Mesothelial cell of epicardium (in vitro differentiated cells): ENCODE results near the gene CPD. TPM values are rescaled to one million over a fixed set of nuclear protein-coding genes. Genes with fewer than 3 reads are reported as not detected.

Experiments used
- DNase-seq, 2 experiments: peaks; one replicate each; pipeline ENCODE4 v3.0.0; 2021; ENCODE audit warnings: low spot score in 2 of 2; ENCODE audit not compliant: unreplicated experiment in 2 of 2
- H3K27ac Mint-ChIP-seq: 2 replicates; pipeline ENCODE4 v1.8.0; 2021; ENCODE audit warnings: mixed read lengths
- H3K27me3 Mint-ChIP-seq: 2 replicates; pipeline ENCODE4 v1.8.0; 2021; ENCODE audit warnings: low read depth, mixed read lengths
- H3K36me3 Mint-ChIP-seq: 2 replicates; pipeline ENCODE4 v1.8.0; 2021; ENCODE audit warnings: mixed read lengths
- H3K4me1 Mint-ChIP-seq: 2 replicates; pipeline ENCODE4 v1.8.0; 2021; ENCODE audit warnings: mixed read lengths
- H3K4me3 Mint-ChIP-seq: 2 replicates; pipeline ENCODE4 v1.8.0; 2021; ENCODE audit warnings: mild to moderate bottlenecking, moderate library complexity, mixed read lengths
- H3K9me3 Mint-ChIP-seq: 2 replicates; pipeline ENCODE4 v1.8.0; 2021; ENCODE audit warnings: mixed read lengths
- CTCF ChIP-seq: fragments of 200-600 bp; sonication (generic); IDR thresholded peaks from one replicate; pipeline ENCODE4 v1.5.0; 2021; ENCODE audit warnings: antibody characterized with exemption; ENCODE audit not compliant: unreplicated experiment
- total RNA-seq: library from RNA; stranded (reverse); gene quantifications from 3 replicates; pipeline ENCODE4 v1.2.1, GENCODE V29; 2021

Gene CPD
- total RNA-seq, 1 donor from 2014 or later: 49.3 TPM

- Mint-ChIP-seq H3K27ac (peak overlapping the region; percentile 80), H3K4me3 (no peak overlapping the region), H3K4me1 (peaks cover 26% of the 10 kb centered on the region), H3K27me3 (no peaks in the 10 kb centered on the region), H3K36me3 (no peaks in the 10 kb centered on the region), H3K9me3 (no peaks in the 10 kb centered on the region)
- DNase-seq: no peak
- no peak for TF ChIP-seq CTCF
These were observed 34.2 kb upstream of the CPD start for GRCh38 chr17:30344283-30345088.

GRCh38 chr17:30345089-30345433 lies 33.7 kb upstream of the CPD start:
- peak overlapping the region; percentile 80 for H3K27ac Mint-ChIP-seq
- H3K9me3 Mint-ChIP-seq: no peaks in the 10 kb centered on the region
- H3K36me3 Mint-ChIP-seq: no peaks in the 10 kb centered on the region
- TF ChIP-seq CTCF: no peak
- no peaks in the 10 kb centered on the region for H3K27me3 Mint-ChIP-seq
- no peak overlapping the region for H3K4me3 Mint-ChIP-seq
- H3K4me1 Mint-ChIP-seq: peaks cover 23% of the 10 kb centered on the region
- no peak for DNase-seq

- H3K4me1 Mint-ChIP-seq: peaks cover 18% of the 10 kb centered on the region
- no peak for DNase-seq
These were observed 33.1 kb upstream of the CPD start for GRCh38 chr17:30345527-30346075.

GRCh38 chr17:30346221-30346795 lies 32.4 kb upstream of the CPD start:
- H3K9me3 Mint-ChIP-seq: no peaks in the 10 kb centered on the region
- H3K4me3 Mint-ChIP-seq: no peak overlapping the region
- H3K27me3 Mint-ChIP-seq: no peaks in the 10 kb centered on the region
- H3K4me1 Mint-ChIP-seq: peaks cover 14% of the 10 kb centered on the region
- DNase-seq: no peak
- H3K36me3 Mint-ChIP-seq: no peaks in the 10 kb centered on the region
- no peak overlapping the region for H3K27ac Mint-ChIP-seq
- TF ChIP-seq CTCF: no peak

More at GRCh38 chr17:30345527-30346075, 33.1 kb upstream of the CPD start:
- Mint-ChIP-seq H3K36me3 (no peaks in the 10 kb centered on the region), H3K4me3 (no peak overlapping the region), H3K9me3 (no peaks in the 10 kb centered on the region), H3K27me3 (no peaks in the 10 kb centered on the region), H3K27ac (no peak overlapping the region)
- TF ChIP-seq CTCF: no peak

- no peak for DNase-seq
- no peak overlapping the region for H3K4me3 Mint-ChIP-seq
- H3K27me3 Mint-ChIP-seq: no peaks in the 10 kb centered on the region
- H3K9me3 Mint-ChIP-seq: no peaks in the 10 kb centered on the region
- no peak overlapping the region for H3K27ac Mint-ChIP-seq
- peaks cover 14% of the 10 kb centered on the region for H3K4me1 Mint-ChIP-seq
- TF ChIP-seq CTCF: no peak
- H3K36me3 Mint-ChIP-seq: no peaks in the 10 kb centered on the region
These were observed 31.2 kb upstream of the CPD start for GRCh38 chr17:30347488-30347887.
